ENCODE data around the gene FAM210B. TPM values are rescaled to one million over a fixed set of nuclear protein-coding genes. Genes with fewer than 3 reads are reported as not detected.

FAM210B gene
- total and polyA plus RNA-seq, 10 of the 15 experiments (the other 5 are each of a cell fraction or from before 2014, with no cell fraction given) = 0.13 to 1.4 (median 0.68) TPM

- Histone ChIP-seq H2AFZ (ENCODE audit: control insufficient read depth, low read depth, low read length) (no peak overlapping the region), H3K4me1 (ENCODE audit: control insufficient read depth, insufficient read depth, low read length) (no peaks in the 10 kb centered on the region), H3K9me3 (replicated peaks; ENCODE audit: control insufficient read depth, insufficient read depth, low read length) (no peaks in the 10 kb centered on the region), H3K79me2 (ENCODE audit: control insufficient read depth, insufficient read depth, low read length) (peaks cover 24% of the 10 kb centered on the region), H3K27me3 (replicated peaks in 1 of 2; ENCODE audit: control insufficient read depth in 2 of 2, insufficient read depth in 2 of 2, low read length in 1 of 2) (no peaks in the 10 kb centered on the region), H4K20me1 (ENCODE audit: control insufficient read depth, insufficient read depth) (peaks cover 3% of the 10 kb centered on the region), H3K36me3 (ENCODE audit: control insufficient read depth in 2 of 2, insufficient read depth in 2 of 2, low read length in 1 of 2) (peaks cover 10 to 33% of the 10 kb centered on the region in 2 experiments), H3K4me2 (ENCODE audit: control insufficient read depth, insufficient read depth) (no peak overlapping the region), H3K9ac (ENCODE audit: control insufficient read depth, insufficient read depth, low read length) (no peak overlapping the region), H3K27ac (ENCODE audit: control insufficient read depth, insufficient read depth) (no peak overlapping the region), H3K4me3 (no peak overlapping the region)
- POLR2A ChIA-PET = no interaction called here
- RAD21 ChIA-PET (ENCODE audit: unreplicated experiment) = no interaction called here
- TF ChIP-seq ZNF274 (IDR thresholded peaks at IDR 0.05; ENCODE audit: insufficient read depth, insufficient read length) = no peak
- TF ChIP-seq EED (IDR thresholded peaks at IDR 0.05; ENCODE audit: low read depth) = no peak
- TF ChIP-seq HCFC1 (IDR thresholded peaks at IDR 0.05; ENCODE audit: low read length) = no peak
- no peak for TF ChIP-seq BCL3 (IDR thresholded peaks at IDR 0.05; ENCODE audit: borderline replicate concordance, insufficient read depth, low read depth, low read length, poor library complexity, severe bottlenecking)
- TF ChIP-seq MLLT1 (IDR thresholded peaks at IDR 0.05) = no peak
- TF ChIP-seq SMC3 (IDR thresholded peaks at IDR 0.05; ENCODE audit: borderline replicate concordance, low read length) = no peak
- no peak for TF ChIP-seq ZNF622 (IDR thresholded peaks at IDR 0.05)
- SMC1A ChIA-PET (ENCODE audit: uncharacterized antibody, unreplicated experiment) = interaction anchor here (1.4 to 3.4 kb wide), 3 partner anchors 9 to 17 kb away, joined by 4 to 10 read pairs (median 10); no protein-coding TSS in a partner anchor
- WGBS (ENCODE audit: insufficient coverage, insufficient replicate concordance, low lambda C conversion rate, missing lambda C conversion rate) = 97% methylated on average over 4 of the region's 4 CpGs
- DNase-seq (ENCODE audit: low read depth, low spot score) (no peak), FAIRE-seq (no peak), ATAC-seq (no peak)
- intact Hi-C loops (cut with micrococcal nuclease; ENCODE audit: unreplicated experiment) (no loop called here), in situ Hi-C loops (cut with MboI) (no loop called here)
- no TSS peak for BruUV-seq (replicated peaks)
- CTCF ChIA-PET = interaction anchor here (0.5 to 1.0 kb wide), 3 partner anchors 10 to 1452 kb away, joined by 3 read pairs; no protein-coding TSS in a partner anchor
These were observed 26.4 kb downstream of the FAM210B start for GRCh38 chr20:56385130-56385529.
